Skeletal muscle satellite cell (primary cell): Measurements from ENCODE around the gene AMZ2. TPM values are rescaled to one million over a fixed set of nuclear protein-coding genes. Genes with fewer than 3 reads are reported as not detected.
A peak's percentile ranks its signal among the peaks of the same experiment; 100 is the strongest.
"Not testable (repeated sequence)": the region's sequence is repeated elsewhere in the genome, so short reads cannot be mapped to it uniquely, and the experiment has no call there.

ENCODE experiments used
- H3K27me3 ChIP-seq: 2 replicates; pipeline ENCODE4 v1.7.0; 2013; ENCODE audit warnings: low read length; ENCODE audit not compliant: control insufficient read depth, insufficient read depth
- H3K36me3 ChIP-seq: 2 replicates; pipeline ENCODE4 v1.7.0; 2013; ENCODE audit warnings: mild to moderate bottlenecking, control low read depth, low read length; ENCODE audit not compliant: insufficient read depth
- H3K4me1 ChIP-seq: 2 replicates; pipeline ENCODE4 v1.7.0; 2013; ENCODE audit warnings: low read length; ENCODE audit not compliant: control insufficient read depth, insufficient read depth
- H3K4me2 ChIP-seq: 2 replicates; pipeline ENCODE4 v1.7.0; 2013; ENCODE audit warnings: mild to moderate bottlenecking, low read length
- H3K4me3 ChIP-seq: 2 replicates; pipeline ENCODE4 v1.7.0; 2013; ENCODE audit warnings: low read length
- H3K9ac ChIP-seq: 2 replicates; pipeline ENCODE4 v1.7.0; 2013; ENCODE audit warnings: mild to moderate bottlenecking, low read depth, low read length, moderate library complexity
- H3K9me3 ChIP-seq: replicated peaks from 2 replicates; pipeline ENCODE4 v1.7.0; 2013; ENCODE audit warnings: mild to moderate bottlenecking, control low read depth, low read length
- total RNA-seq: library from RNA; depleted of rRNA; stranded (reverse); fragments of >200 nt; gene quantifications from 2 replicates; pipeline ENCODE4 v1.2.3, GENCODE V29; 2012; rRNA removed

Gene AMZ2, protein sequence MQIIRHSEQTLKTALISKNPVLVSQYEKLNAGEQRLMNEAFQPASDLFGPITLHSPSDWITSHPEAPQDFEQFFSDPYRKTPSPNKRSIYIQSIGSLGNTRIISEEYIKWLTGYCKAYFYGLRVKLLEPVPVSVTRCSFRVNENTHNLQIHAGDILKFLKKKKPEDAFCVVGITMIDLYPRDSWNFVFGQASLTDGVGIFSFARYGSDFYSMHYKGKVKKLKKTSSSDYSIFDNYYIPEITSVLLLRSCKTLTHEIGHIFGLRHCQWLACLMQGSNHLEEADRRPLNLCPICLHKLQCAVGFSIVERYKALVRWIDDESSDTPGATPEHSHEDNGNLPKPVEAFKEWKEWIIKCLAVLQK
- total RNA-seq = 75.4 and 82.6 TPM in 2 replicates

DNA sequence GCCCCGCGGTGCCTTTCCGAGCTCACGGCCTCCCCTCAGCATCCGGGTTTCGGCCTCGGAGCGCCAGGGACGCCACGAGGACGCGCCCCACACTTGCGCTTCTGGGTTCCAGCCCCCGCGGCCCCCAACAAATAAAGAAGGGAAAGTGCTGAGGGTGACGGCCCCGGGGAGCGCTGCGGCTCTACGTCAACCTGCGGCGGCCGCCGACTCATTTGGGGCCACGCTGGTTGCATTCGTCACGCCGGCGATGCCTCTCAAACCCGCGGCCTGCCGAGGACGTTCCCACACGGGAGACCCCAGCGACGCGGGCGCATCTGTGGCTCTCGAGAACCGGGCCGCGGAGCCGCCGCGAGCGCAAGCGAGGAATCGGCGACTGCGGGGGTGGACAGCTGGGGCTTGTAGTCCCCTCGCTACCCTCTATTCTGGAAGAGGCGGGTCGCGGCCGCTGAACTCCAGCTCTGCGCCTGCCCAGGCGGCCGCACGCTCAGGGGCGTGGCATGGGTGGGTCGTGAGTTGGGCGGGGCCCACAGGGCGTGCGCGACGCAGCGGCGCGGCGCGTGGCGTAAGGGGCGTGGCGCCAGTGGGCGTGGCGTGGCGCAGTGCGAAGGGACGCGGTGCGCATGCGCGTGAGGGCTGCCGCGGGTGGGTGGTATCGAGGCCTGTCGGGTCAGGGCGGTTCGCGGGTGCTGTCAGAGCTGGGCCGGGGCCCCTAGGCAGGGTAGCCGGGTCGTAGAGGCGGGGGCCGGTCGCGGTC, at the start of gene AMZ2:
AMZ2 (plus strand) TSS at position 599 of the 754 bp plus-strand sequence. CDS start 2,145 bp downstream, outside the sequence.
- Histone ChIP-seq H3K27me3 (no peaks in the 10 kb centered on the region), H3K9me3 (no peaks in the 10 kb centered on the region), H3K4me1 (peaks cover 12% of the 10 kb centered on the region), H3K4me2 (peak within 1 kb of the TSS; percentile 97), H3K4me3 (peak within 1 kb of the TSS; percentile 92), H3K9ac (peak within 1 kb of the TSS; percentile 93), H3K36me3 (peaks cover 3% of the 10 kb centered on the region)

DNA sequence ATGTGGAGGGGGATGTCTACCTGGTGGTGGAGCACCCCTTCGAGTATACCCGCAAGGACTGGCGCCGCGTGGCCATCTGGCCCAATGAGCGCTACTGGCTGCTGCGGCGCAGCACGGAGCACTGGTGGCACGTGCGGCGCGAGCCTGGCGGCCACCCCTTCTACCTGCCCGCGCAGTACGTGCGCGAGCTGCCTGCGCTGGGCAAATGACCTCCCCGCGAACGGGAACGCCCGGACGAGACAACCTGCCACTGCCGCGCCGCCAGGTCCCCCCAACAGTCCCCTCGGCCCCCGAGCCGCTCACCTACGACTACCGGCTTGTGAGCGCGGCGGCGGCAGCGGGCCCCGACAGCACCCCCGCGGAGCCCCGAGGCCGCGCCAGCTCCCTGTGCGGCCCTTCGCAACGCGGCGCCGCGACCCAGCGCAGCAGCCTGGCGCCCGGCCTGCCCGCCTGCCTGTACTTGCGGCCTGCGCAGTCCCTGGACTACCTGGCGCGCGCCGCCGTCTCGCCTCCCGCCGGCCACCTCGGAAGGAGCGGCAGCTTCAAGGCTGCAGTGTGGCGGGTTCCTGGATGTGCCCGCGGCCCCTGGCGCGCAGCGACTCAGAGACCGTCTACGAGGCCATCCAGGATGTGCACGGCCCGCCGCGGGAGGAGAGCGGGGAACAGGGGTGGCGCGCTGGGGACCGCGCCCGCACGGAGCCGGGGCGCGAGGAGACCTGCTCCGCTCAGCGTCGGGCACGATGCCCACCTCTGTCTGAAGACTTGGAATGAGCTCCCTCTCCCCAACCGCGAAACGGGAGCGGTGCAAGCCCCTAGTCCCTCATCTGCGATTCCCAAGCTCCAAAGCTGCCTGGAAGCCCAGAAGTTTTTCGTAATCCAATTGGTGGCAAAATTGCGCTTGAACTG, 48.7 kb upstream of the AMZ2 start:
- H3K4me3 ChIP-seq = no peak overlapping the region
- H3K36me3 ChIP-seq = no peaks in the 10 kb centered on the region
- H3K9ac ChIP-seq = no peak overlapping the region
- H3K27me3 ChIP-seq = peaks cover 62% of the 10 kb centered on the region
- H3K4me2 ChIP-seq = no peak overlapping the region
- H3K4me1 ChIP-seq = peaks cover 19% of the 10 kb centered on the region
- H3K9me3 ChIP-seq = no peaks in the 10 kb centered on the region

DNA sequence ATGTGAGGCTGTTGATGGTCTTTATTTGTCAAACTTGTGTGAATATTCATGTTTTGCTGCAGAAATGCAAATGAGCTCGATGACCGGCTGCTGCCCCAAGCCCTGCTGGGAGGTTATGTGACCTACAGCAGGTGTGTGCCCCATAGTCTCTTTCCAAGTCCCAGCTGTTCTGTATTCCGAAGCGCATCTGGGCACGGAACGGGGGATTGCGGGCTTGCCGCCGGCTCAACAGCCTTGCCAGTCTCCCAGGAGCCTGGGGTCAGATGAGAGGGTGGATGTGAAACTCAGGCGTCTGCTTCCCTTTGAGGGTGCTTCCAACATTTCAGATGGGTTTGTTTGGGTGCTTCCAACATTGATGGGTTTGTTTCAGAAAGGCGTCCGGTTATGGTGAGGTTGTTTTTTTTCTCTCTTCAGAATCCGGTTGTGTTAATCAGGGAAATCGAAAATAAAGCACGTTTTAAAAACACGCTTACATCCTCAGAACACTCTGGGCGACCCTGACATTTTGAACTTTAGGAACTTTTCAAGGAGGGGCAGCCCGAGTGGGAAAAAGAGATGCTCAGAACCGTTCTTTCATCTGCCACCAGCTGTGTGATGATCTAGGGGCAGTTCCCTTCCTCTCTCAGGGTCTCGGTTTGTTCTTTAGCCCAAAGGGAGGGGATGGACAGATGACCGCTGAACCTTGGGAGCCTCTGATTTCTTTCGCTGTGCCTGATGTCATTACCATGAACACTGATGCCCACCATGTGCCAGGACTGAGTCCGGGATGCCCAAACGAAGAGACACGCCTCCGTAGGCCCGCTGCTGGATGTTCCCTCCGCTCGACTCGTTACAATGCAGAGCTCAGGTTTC, 47.8 kb upstream of the AMZ2 start:
- Histone ChIP-seq H3K4me1 (peaks cover 19% of the 10 kb centered on the region), H3K4me2 (peak overlapping the region; percentile 83)

DNA sequence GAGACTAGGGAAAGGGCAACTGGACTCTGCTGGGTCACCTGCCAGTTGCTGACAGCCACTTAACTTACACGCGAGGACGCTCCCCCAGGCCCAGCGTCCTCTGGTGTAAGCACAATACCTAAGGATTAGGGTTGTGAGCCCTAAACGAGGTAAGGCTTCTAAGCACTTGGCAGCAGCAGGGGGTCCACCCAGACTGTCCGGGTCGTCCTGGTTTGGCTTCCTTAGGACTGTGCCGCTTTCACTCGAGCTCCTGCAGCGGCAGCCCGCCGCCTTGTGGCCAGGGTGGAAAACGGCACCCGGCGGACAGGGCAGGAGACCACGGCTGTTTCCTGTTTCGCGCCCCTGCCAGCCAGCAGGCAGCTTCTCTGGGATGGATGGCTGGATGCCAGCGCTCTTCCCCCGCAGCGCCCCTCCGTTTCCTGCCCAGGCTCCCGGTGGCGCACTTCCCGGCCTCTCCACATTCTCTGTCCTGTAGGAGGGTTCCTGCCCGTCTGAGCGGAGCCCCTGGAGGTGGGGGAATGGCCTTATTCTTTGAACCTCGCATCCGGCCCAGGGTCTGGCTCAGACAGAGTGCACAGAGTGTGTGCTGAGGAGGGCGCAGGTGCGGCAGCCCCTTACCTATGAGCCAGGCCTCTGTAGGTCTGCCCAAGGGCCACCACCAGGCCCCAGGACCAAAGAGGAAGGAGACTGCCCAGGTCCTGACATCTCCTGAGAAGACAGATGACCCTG, 47.0 kb upstream of the AMZ2 start:
- no peak overlapping the region for H3K9ac ChIP-seq
- peaks cover 47% of the 10 kb centered on the region for H3K27me3 ChIP-seq
- no peaks in the 10 kb centered on the region for H3K9me3 ChIP-seq
- H3K36me3 ChIP-seq = no peaks in the 10 kb centered on the region
- H3K4me3 ChIP-seq = peak overlapping the region; percentile 62
- H3K4me1 ChIP-seq = peaks cover 19% of the 10 kb centered on the region
- peak overlapping the region; percentile 83 for H3K4me2 ChIP-seq

More for the DNA sequence above, 47.8 kb upstream of the AMZ2 start:
- H3K27me3 ChIP-seq = peaks cover 55% of the 10 kb centered on the region
- H3K36me3 ChIP-seq = no peaks in the 10 kb centered on the region
- H3K9me3 ChIP-seq = no peaks in the 10 kb centered on the region
- H3K9ac ChIP-seq = no peak overlapping the region
- peak overlapping the region; percentile 62 for H3K4me3 ChIP-seq

DNA sequence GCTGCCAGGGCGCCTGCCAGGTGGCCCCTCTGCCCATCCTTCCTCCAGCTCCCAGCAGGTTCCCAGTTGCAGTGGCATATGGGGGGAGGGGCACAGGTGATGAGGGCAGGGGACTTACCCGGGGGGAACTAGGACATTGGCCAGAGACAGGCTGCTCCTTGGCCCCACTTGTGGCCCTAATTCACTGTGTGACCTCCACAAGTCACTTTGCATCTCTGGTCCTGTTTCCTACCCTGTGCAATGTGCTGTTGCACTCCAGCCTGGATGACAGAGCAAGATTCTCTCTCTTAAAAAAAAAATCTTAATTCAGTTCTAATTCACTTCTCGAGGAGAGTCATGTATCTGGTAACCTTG, 46.4 kb upstream of the AMZ2 start:
- Histone ChIP-seq H3K27me3 (peaks cover 44% of the 10 kb centered on the region), H3K4me1 (peaks cover 21% of the 10 kb centered on the region)
- H3K9ac ChIP-seq, H3K4me3 ChIP-seq, H3K36me3 ChIP-seq, H3K4me2 ChIP-seq, H3K9me3 ChIP-seq: not testable (repeated sequence)

DNA sequence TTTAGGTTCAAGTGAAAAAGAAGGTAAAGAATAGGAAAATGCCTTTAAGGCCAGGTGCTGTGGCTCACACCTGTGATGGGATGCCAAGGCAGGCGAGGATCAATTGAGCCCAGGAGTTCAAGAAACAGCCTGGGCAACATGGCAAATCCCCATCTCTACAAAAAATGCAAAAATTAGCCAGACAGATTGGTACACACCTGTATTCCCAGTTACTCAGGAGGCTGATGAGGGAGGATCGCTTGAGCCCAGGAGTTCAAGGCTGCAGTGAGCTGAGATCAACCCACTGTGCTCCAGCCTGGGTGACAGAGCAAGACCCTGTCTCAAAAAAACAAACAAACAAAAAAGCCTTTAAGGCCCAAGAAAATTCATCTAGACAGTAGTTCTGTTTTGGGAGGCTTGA, 45.5 kb upstream of the AMZ2 start:
- peaks cover 19% of the 10 kb centered on the region for H3K4me1 ChIP-seq
- H3K4me2 ChIP-seq, H3K9me3 ChIP-seq, H3K4me3 ChIP-seq, H3K36me3 ChIP-seq, H3K9ac ChIP-seq: not testable (repeated sequence)
- peaks cover 35% of the 10 kb centered on the region for H3K27me3 ChIP-seq

DNA sequence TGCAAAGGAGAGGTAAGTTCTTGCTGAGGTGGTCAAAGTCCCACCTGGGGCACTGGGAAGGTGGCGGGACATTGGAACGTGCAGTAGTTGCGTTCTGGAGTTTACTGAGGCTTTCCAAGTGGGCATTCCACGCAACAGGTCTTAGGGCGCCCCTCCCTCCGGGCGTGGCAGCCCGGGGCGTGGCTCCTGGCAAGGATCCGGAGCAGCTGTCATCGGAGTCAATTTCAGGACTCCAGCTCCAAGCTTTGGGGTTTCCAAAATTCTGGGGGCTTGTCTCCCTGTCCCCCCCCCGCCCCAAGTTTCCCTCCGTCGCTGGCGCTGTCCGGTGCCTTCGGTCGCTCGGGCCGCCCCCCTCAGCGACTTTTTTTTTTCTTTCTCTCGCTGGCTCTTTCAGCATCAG, 43.1 kb upstream of the AMZ2 start:
- Histone ChIP-seq H3K4me2 (peak overlapping the region; percentile 95), H3K9ac (no peak overlapping the region), H3K36me3 (no peaks in the 10 kb centered on the region), H3K9me3 (no peaks in the 10 kb centered on the region), H3K4me1 (peaks cover 18% of the 10 kb centered on the region), H3K27me3 (peaks cover 12% of the 10 kb centered on the region), H3K4me3 (peak overlapping the region; percentile 87)

DNA sequence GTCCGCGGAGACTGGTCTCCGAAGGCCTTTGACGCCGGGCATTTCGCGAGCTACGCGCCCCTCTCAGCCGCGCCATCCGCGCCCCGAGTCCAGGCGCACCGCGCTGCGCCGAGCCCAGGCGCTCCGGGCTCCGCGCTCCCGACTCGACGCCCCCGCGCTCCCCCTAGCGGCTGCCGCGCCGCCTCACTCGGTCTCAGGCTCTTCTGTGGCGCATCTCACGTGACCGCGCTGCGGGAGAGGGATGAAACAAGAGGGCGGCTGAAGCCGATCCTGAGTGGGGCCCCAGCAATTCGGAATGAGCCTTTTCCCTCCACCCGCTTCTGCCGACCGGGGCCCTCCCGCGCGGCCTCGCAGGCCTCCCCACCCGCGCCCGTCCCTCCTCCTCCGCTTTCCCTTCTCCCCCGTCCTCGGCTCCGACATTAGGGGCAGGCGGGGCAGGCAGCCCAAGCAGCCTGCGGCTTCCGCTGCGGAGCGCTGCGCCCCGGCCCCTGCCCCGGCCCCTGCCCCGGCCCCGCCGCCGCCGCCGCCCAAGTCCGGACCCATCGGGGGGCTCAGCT, 42.5 kb upstream of the AMZ2 start:
- H3K4me1 ChIP-seq = peaks cover 15% of the 10 kb centered on the region
- peak overlapping the region; percentile 80 for H3K9ac ChIP-seq
- no peaks in the 10 kb centered on the region for H3K36me3 ChIP-seq
- peak overlapping the region; percentile 95 for H3K4me2 ChIP-seq
- peak overlapping the region; percentile 87 for H3K4me3 ChIP-seq
- peaks cover 6% of the 10 kb centered on the region for H3K27me3 ChIP-seq
- H3K9me3 ChIP-seq = no peaks in the 10 kb centered on the region

DNA sequence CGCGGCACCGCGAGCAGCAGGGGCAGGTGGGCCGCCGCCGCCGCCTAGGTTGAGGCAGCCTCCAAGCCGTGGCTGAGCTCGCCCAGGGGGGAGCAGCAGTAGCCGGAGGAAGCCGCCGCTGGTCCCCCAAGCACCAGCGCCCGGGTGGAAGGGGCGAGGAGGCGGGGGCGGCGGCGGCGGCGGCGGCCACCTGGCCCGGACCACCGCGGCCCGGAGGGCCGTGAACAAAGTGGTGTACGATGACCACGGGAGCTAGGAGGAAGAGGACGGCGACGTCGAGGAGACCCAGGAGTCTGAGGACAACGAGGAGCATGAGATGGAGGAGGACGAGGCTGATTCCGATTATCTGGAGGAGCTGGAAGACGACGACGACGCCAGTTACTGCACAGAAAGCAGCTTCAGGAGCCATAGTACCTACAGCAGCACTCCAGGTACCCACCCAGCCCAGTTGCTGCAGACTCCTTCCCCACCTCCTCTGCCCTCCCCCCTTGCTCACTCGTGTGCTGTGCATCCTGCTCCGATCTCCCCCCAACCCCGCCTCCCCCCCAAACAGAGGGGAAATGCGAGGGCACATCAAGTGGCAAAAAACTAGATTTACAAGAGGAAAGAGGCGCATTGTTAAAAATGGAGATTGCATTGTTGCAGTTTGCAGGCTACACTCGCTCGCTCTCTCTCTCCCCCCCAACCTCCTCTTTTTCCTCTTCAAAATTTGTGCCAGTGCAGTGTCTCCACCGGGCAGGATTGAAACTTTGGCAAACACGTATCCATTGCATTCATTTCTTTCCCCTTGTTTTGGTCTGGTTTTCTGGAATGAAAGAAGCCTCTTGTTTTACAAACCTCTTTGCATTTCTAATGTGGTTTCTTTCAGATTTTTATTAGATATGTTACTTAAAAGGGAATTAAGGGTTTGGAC, 41.8 kb upstream of the AMZ2 start:
- Histone ChIP-seq H3K9ac (peak overlapping the region; percentile 80), H3K4me1 (peaks cover 8% of the 10 kb centered on the region), H3K9me3 (no peaks in the 10 kb centered on the region), H3K4me2 (peak overlapping the region; percentile 95), H3K36me3 (no peaks in the 10 kb centered on the region), H3K4me3 (peak overlapping the region; percentile 87), H3K27me3 (peaks cover 2% of the 10 kb centered on the region)
